IMR-90 (cell line): ENCODE results near the gene ARHGEF3. TPM values are rescaled to one million over a fixed set of nuclear protein-coding genes. Genes with fewer than 3 reads are reported as not detected.

Source experiments
- ATAC-seq: fragments of 200-7000 bp; cut with Tn5 transposase; 2 replicates; pipeline ENCODE4 v1.9.1; 2020; ENCODE audit warnings: low read depth, mild to moderate bottlenecking, moderate library complexity
- BruUV-seq: library from RNA; stranded (reverse); fragments of 400-500 nt; replicated peaks from 2 replicates; lab custom pipeline; 2021; lab: Mats Ljungman, UMichigan
- CTCF ChIA-PET: fragments of 300-600 bp; formaldehyde crosslinking; extraction: SDS; loops from one replicate; lab custom pipeline; 2021; ENCODE audit warnings: antibody characterized with exemption; lab: Yijun Ruan, JAX
- POLR2A ChIA-PET: fragments of 300-600 bp; sonication (Branson Sonifier 250); formaldehyde crosslinking; loops from one replicate; lab custom pipeline; 2022; ENCODE audit warnings: antibody characterized with exemption; ENCODE audit not compliant: unreplicated experiment; lab: Charles Lee
- DNase-seq: peaks from one replicate; pipeline ENCODE4 v3.0.0; 2013
- H2AFZ ChIP-seq: replicated peaks from 2 replicates; pipeline ENCODE3; 2013; ENCODE audit warnings: low read length, mild to moderate bottlenecking; ENCODE audit not compliant: poor library complexity
- H2AK5ac ChIP-seq: 2 replicates; pipeline ENCODE4 v1.6.1; 2013; ENCODE audit warnings: low read depth, low read length, inconsistent platforms
- H2AK9ac ChIP-seq: replicated peaks from 2 replicates; pipeline ENCODE3; 2013; ENCODE audit warnings: mild to moderate bottlenecking, low read depth, low read length, moderate library complexity; ENCODE audit not compliant: poor library complexity
- H2BK120ac ChIP-seq: 2 replicates; pipeline ENCODE4 v1.6.1; 2013; ENCODE audit warnings: low read depth, low read length, inconsistent platforms
- H2BK15ac ChIP-seq: 3 replicates; pipeline ENCODE4 v1.6.1; 2013; ENCODE audit warnings: low read depth, low read length, inconsistent platforms
- H2BK20ac ChIP-seq: 2 replicates; pipeline ENCODE4 v1.6.1; 2013; ENCODE audit warnings: low read depth, mild to moderate bottlenecking, inconsistent platforms, low read length, moderate library complexity
- H2BK5ac ChIP-seq: 2 replicates; pipeline ENCODE4 v1.6.1; 2013; ENCODE audit warnings: mild to moderate bottlenecking, low read depth, low read length, inconsistent platforms; ENCODE audit not compliant: poor library complexity, severe bottlenecking
- H3K14ac ChIP-seq: replicated peaks from 2 replicates; pipeline ENCODE4 v1.6.1; 2013; ENCODE audit warnings: low read depth, low read length, inconsistent platforms
- H3K18ac ChIP-seq: 2 replicates; pipeline ENCODE4 v1.6.1; 2013; ENCODE audit warnings: low read depth, low read length, control low read depth
- H3K23ac ChIP-seq: 2 replicates; pipeline ENCODE4 v1.6.1; 2013; ENCODE audit warnings: low read depth, low read length, inconsistent platforms
- H3K27ac ChIP-seq: 2 replicates; pipeline ENCODE4 v1.5.1; 2013; ENCODE audit warnings: mild to moderate bottlenecking, control low read depth, low read length; ENCODE audit not compliant: insufficient read depth
- H3K27me3 ChIP-seq: 2 replicates; pipeline ENCODE4 v1.6.1; 2013; ENCODE audit warnings: low read length; ENCODE audit not compliant: control insufficient read depth, insufficient read depth
- H3K36me3 ChIP-seq: 2 replicates; pipeline ENCODE4 v1.6.1; 2013; ENCODE audit warnings: low read length, mixed read lengths; ENCODE audit not compliant: control insufficient read depth, insufficient read depth
- H3K4ac ChIP-seq: 2 replicates; pipeline ENCODE4 v1.6.1; 2013; ENCODE audit warnings: low read depth, low read length, inconsistent platforms
- H3K4me1 ChIP-seq: 2 replicates; pipeline ENCODE4 v1.6.1; 2013; ENCODE audit warnings: low read length, mixed read lengths; ENCODE audit not compliant: control insufficient read depth, insufficient read depth
- H3K4me2 ChIP-seq: 2 replicates; pipeline ENCODE4 v1.6.1; 2013; ENCODE audit warnings: low read depth, mild to moderate bottlenecking, control low read depth, low read length, moderate library complexity
- H3K4me3 ChIP-seq: 2 replicates; pipeline ENCODE4 v1.5.1; 2013; ENCODE audit warnings: low read depth, mild to moderate bottlenecking, control low read depth, low read length, moderate library complexity; ENCODE audit not compliant: insufficient read depth
- H3K56ac ChIP-seq: 2 replicates; pipeline ENCODE4 v1.6.1; 2013; ENCODE audit warnings: low read length, inconsistent platforms; ENCODE audit not compliant: insufficient read depth; ENCODE audit errors: extremely low read depth
- H3K79me1 ChIP-seq, 2 experiments: 2 replicates each; pipeline ENCODE4 v1.6.1; 2013; ENCODE audit warnings: low read length in 2 of 2, inconsistent platforms in 1 of 2, low read depth in 1 of 2
- H3K9ac ChIP-seq: 2 replicates; pipeline ENCODE4 v1.6.1; 2013; ENCODE audit warnings: low read depth, low read length, control low read depth
- H3K9me1 ChIP-seq: 2 replicates; pipeline ENCODE4 v1.6.1; 2013; ENCODE audit warnings: low read length, inconsistent platforms; ENCODE audit not compliant: insufficient read depth
- H3K9me3 ChIP-seq: 2 replicates; pipeline ENCODE4 v1.6.1; 2013; ENCODE audit warnings: low read length; ENCODE audit not compliant: control insufficient read depth, insufficient read depth
- H4K20me1 ChIP-seq: 2 replicates; pipeline ENCODE4 v1.6.1; 2013; ENCODE audit warnings: low read length, inconsistent platforms; ENCODE audit not compliant: insufficient read depth
- H4K5ac ChIP-seq: 2 replicates; pipeline ENCODE4 v1.6.1; 2013; ENCODE audit warnings: mild to moderate bottlenecking, low read depth, low read length, control low read depth
- H4K8ac ChIP-seq, 2 experiments: 2 replicates each; pipeline ENCODE4 v1.6.1; 2013; ENCODE audit warnings: low read depth in 2 of 2, low read length in 2 of 2, control low read depth in 1 of 2, inconsistent platforms in 1 of 2
- H4K91ac ChIP-seq: 2 replicates; pipeline ENCODE4 v1.6.1; 2013; ENCODE audit warnings: low read depth, low read length, inconsistent platforms; ENCODE audit not compliant: insufficient read depth
- CEBPB ChIP-seq: IDR thresholded peaks from 2 replicates; pipeline ENCODE4 v1.6.1; 2012; ENCODE audit warnings: low read depth, low read length, improper control_type of control experiment
- FOS ChIP-seq: fragments of 150-350 bp; IDR thresholded peaks from 2 replicates; pipeline ENCODE4 v1.6.1; 2016; ENCODE audit warnings: low read depth, low read length
- POLR2A ChIP-seq: IDR thresholded peaks from 2 replicates; pipeline ENCODE4 v1.6.1; 2012; ENCODE audit warnings: mild to moderate bottlenecking, low read depth, low read length
- WGBS, 2 experiments: methylation state at CpG; one replicate each; pipeline versions ENCODE4 v1.1.5 to v1.1.7; 2013; ENCODE audit warnings: missing lambda C conversion rate in 2 of 2; ENCODE audit not compliant: insufficient read length in 1 of 2; ENCODE audit errors: extremely low coverage in 2 of 2; 5-methylcytosine and 5-hydroxymethylcytosine counted together
- dilution Hi-C: fragments of 300-500 bp; cut with HindIII; formaldehyde crosslinking; loops from one replicate; pipeline ENCODE4 v1.14.3; 2018; ENCODE audit warnings: low sequenced_read_pairs; ENCODE audit not compliant: unreplicated experiment
- in situ Hi-C: fragments of 300-500 bp; cut with MboI; formaldehyde crosslinking; loops from 3 replicates; pipeline ENCODE4 v1.14.3; 2019; ENCODE audit warnings: low sequenced_read_pairs, inconsistent platforms, mixed read lengths
- intact Hi-C: fragments of 100-400 bp; cut with micrococcal nuclease; formaldehyde crosslinking; loops from 2 replicates; pipeline ENCODE4 v1.10.0; 2022
- polyA plus RNA-seq, 3 experiments: library from polyadenylated mRNA; depleted of rRNA; stranded (reverse); fragments of >200 nt; gene quantifications; 2 replicates each; pipeline ENCODE4 v1.2.3, GENCODE V29; 2012; ENCODE audit warnings: low replicate concordance in 1 of 3
- total RNA-seq: library from RNA; depleted of rRNA; stranded (reverse); fragments of >200 nt; gene quantifications from 2 replicates; pipeline ENCODE4 v1.2.3, GENCODE V29; 2012

ARHGEF3 gene
- total and polyA plus RNA-seq, 2 of the 4 experiments (the other 2 are of a cell fraction) = 2.1 to 2.3 TPM

- no peak overlapping the region for H2AK9ac ChIP-seq
- H3K9me1 ChIP-seq = peaks cover 3% of the 10 kb centered on the region; the same call in 1 of the 2 replicates
- no peak overlapping the region for H3K56ac ChIP-seq
- ATAC-seq (no peak), DNase-seq (peak; percentile 16)
- BruUV-seq = no TSS peak
- no peak overlapping the region for H3K4me2 ChIP-seq
- H2AK5ac ChIP-seq = no peak overlapping the region
- H3K79me1 ChIP-seq = no peaks in the 10 kb centered on the region
- H3K4me1 ChIP-seq = no peaks in the 10 kb centered on the region; the same call in 1 of the 2 replicates
- TF ChIP-seq FOS (peak; percentile 17; the same call in 1 of the 2 replicates), CEBPB (peak; percentile 54), POLR2A (no peak)
- no peak overlapping the region for H2AFZ ChIP-seq
- H3K14ac ChIP-seq = no peak overlapping the region
- whole genome bisulfite sequencing, 2 experiments = no CpG with 5 or more reads among the region's 5 CpGs
- no peak overlapping the region for H2BK15ac ChIP-seq
- H3K4ac ChIP-seq = no peak overlapping the region
- H4K8ac ChIP-seq = no peak overlapping the region
- intact Hi-C loops (no loop called here), dilution Hi-C loops (no loop called here), in situ Hi-C loops (no loop called here)
- H3K9me3 ChIP-seq = no peaks in the 10 kb centered on the region
- H3K4me3 ChIP-seq = no peak overlapping the region
- H3K36me3 ChIP-seq = no peaks in the 10 kb centered on the region
- H3K9ac ChIP-seq = no peak overlapping the region
- H2BK120ac ChIP-seq = no peak overlapping the region
- no peak overlapping the region for H3K27ac ChIP-seq
- peaks cover 2% of the 10 kb centered on the region; the same call in 1 of the 2 replicates for H3K27me3 ChIP-seq
- no peak overlapping the region for H3K18ac ChIP-seq
- no peak overlapping the region for H4K5ac ChIP-seq
- H4K20me1 ChIP-seq = no peaks in the 10 kb centered on the region
- CTCF ChIA-PET = no interaction called here
- POLR2A ChIA-PET = no interaction called here
- H3K23ac ChIP-seq = no peak overlapping the region
- H2BK20ac ChIP-seq = no peak overlapping the region
- H2BK5ac ChIP-seq = no peak overlapping the region
- no peak overlapping the region for H4K91ac ChIP-seq
These were observed 25.3 kb upstream of the ARHGEF3 start for GRCh38 chr3:56826831-56827722.
